Measurements from ENCODE around the gene KRT38.

DNA sequence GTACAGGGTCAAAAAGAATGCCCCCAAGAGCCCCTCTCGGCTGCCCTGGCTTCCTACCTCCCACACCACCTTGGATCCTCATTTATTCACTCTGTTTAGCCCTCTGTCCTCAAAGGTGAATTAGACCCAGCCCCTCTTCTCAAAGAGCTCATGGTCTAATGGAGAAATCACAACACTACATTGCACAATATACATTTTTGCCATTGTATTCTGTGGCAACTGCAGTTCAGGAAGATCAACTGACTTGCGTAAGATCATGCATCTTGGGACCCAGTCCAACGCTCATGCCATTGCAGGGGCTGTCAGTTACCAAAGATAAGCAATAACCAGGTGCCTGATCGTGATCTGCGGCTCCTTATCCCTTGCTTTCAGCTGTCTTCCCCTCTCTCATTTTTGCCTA, 1.4 kb downstream of the KRT38 start:
- no peak for TF ChIP-seq POLR2AphosphoS5 (IDR thresholded peaks at IDR 0.05; ENCODE audit: low read depth, low read length)
- TF ChIP-seq, protein P1, sequence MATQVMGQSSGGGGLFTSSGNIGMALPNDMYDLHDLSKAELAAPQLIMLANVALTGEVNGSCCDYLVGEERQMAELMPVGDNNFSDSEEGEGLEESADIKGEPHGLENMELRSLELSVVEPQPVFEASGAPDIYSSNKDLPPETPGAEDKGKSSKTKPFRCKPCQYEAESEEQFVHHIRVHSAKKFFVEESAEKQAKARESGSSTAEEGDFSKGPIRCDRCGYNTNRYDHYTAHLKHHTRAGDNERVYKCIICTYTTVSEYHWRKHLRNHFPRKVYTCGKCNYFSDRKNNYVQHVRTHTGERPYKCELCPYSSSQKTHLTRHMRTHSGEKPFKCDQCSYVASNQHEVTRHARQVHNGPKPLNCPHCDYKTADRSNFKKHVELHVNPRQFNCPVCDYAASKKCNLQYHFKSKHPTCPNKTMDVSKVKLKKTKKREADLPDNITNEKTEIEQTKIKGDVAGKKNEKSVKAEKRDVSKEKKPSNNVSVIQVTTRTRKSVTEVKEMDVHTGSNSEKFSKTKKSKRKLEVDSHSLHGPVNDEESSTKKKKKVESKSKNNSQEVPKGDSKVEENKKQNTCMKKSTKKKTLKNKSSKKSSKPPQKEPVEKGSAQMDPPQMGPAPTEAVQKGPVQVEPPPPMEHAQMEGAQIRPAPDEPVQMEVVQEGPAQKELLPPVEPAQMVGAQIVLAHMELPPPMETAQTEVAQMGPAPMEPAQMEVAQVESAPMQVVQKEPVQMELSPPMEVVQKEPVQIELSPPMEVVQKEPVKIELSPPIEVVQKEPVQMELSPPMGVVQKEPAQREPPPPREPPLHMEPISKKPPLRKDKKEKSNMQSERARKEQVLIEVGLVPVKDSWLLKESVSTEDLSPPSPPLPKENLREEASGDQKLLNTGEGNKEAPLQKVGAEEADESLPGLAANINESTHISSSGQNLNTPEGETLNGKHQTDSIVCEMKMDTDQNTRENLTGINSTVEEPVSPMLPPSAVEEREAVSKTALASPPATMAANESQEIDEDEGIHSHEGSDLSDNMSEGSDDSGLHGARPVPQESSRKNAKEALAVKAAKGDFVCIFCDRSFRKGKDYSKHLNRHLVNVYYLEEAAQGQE (IDR thresholded peaks at IDR 0.05; ENCODE audit: insufficient read depth in 1 of 2, low read depth in 2 of 2, low read length in 2 of 2) = no peak
- TF ChIP-seq SIN3A (IDR thresholded peaks at IDR 0.05; ENCODE audit: borderline replicate concordance, insufficient read depth, low read length) = no peak

Data from PFSK-1 (cell line).